DOHH2 (cell line): Measurements from ENCODE around the gene PRTN3.

ENCODE experiments used
- H3F3A ChIP-seq: fragments of 200-600 bp; sonication (generic), shearing (Covaris generic); 2 replicates; pipeline ENCODE4 v1.6.0; 2016; ENCODE audit warnings: antibody characterized with exemption, mild to moderate bottlenecking; ENCODE audit not compliant: control insufficient read depth, insufficient read depth
- H3K27ac ChIP-seq: fragments of 200-600 bp; sonication (generic); 2 replicates; pipeline ENCODE4 v1.5.1; 2014; ENCODE audit warnings: low read depth, mild to moderate bottlenecking, low read length, moderate library complexity
- H3K27me3 ChIP-seq: fragments of 200-600 bp; sonication (generic); 2 replicates; pipeline ENCODE4 v1.6.1; 2014; ENCODE audit warnings: mild to moderate bottlenecking, low read length, mixed read lengths; ENCODE audit not compliant: control insufficient read depth
- H3K36me3 ChIP-seq: fragments of 200-600 bp; sonication (generic); 2 replicates; pipeline ENCODE4 v1.6.1; 2014; ENCODE audit warnings: mild to moderate bottlenecking, low read length, moderate library complexity, mixed read lengths; ENCODE audit not compliant: control insufficient read depth
- H3K4me1 ChIP-seq: fragments of 200-600 bp; sonication (generic); 2 replicates; pipeline ENCODE4 v1.6.1; 2014; ENCODE audit warnings: mild to moderate bottlenecking, low read length, mixed read lengths; ENCODE audit not compliant: control insufficient read depth
- H3K4me2 ChIP-seq: fragments of 200-600 bp; sonication (generic); 2 replicates; pipeline ENCODE4 v1.6.0; 2014; ENCODE audit warnings: mild to moderate bottlenecking, low read length, moderate library complexity
- H3K4me3 ChIP-seq: fragments of 200-600 bp; sonication (generic); 2 replicates; pipeline ENCODE4 v1.5.1; 2014; ENCODE audit warnings: mild to moderate bottlenecking, low read length, mixed read lengths
- H3K79me2 ChIP-seq: fragments of 200-600 bp; sonication (generic); 2 replicates; pipeline ENCODE4 v1.6.1; 2014; ENCODE audit warnings: mild to moderate bottlenecking, low read length, mixed read lengths; ENCODE audit not compliant: control insufficient read depth
- H3K9me2 ChIP-seq: fragments of 200-600 bp; sonication (generic); replicated peaks from 2 replicates; pipeline ENCODE4 v1.6.1; 2014; ENCODE audit warnings: mild to moderate bottlenecking, low read length, mixed read lengths; ENCODE audit not compliant: control insufficient read depth
- H3K9me3 ChIP-seq: fragments of 200-600 bp; sonication (generic); 2 replicates; pipeline ENCODE4 v1.6.1; 2014; ENCODE audit warnings: antibody characterized with exemption, low read length, mixed read lengths; ENCODE audit not compliant: control insufficient read depth, insufficient read depth
- H4K20me1 ChIP-seq: fragments of 200-600 bp; sonication (generic); 2 replicates; pipeline ENCODE4 v1.6.0; 2014; ENCODE audit warnings: low read depth, mild to moderate bottlenecking, antibody characterized with exemption, low read length, moderate library complexity; ENCODE audit not compliant: control insufficient read depth, insufficient read depth
- EZH2phosphoT487 ChIP-seq: fragments of 200-600 bp; sonication (generic); IDR thresholded peaks from 2 replicates; pipeline ENCODE4 v1.6.1; 2017; ENCODE audit warnings: borderline replicate concordance, mild to moderate bottlenecking, antibody characterized with exemption, low read length, moderate library complexity, mixed read lengths
- TF ChIP-seq, protein P1 (sequence below): fragments of 200-600 bp; sonication (generic); IDR thresholded peaks from one replicate; pipeline ENCODE4 v1.5.1; 2014; ENCODE audit warnings: antibody characterized with exemption, mild to moderate bottlenecking, low read depth, low read length; ENCODE audit not compliant: poor library complexity, severe bottlenecking

Gene PRTN3

DNA sequence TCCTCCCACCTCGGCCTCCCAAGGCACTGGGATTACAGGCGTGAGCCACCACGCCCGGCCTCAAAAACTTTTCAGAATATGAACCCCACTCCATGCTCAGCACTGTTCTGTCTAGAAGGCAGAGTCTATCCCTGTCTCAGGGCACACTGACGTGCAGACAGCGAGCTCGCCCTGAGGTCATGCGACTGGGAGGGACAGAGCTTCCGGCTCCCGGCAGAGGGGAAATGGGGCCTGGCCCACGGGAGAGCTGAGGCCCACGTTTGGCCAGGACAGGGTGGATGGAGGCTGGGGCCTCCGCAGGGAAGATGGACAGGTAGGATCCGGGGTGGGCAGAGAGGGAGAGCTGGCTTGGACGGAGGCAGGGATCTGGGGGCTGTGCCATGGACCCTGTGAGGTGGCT is 15.9 kb upstream of the PRTN3 start:
- Histone ChIP-seq H4K20me1 (no peaks in the 10 kb centered on the region), H3K9me3 (no peaks in the 10 kb centered on the region), H3K27me3 (no peaks in the 10 kb centered on the region), H3K9me2 (no peaks in the 10 kb centered on the region), H3K4me2 (no peak overlapping the region), H3K79me2 (no peaks in the 10 kb centered on the region), H3K4me1 (no peaks in the 10 kb centered on the region), H3K4me3 (no peak overlapping the region), H3F3A (no peaks in the 10 kb centered on the region), H3K36me3 (no peaks in the 10 kb centered on the region), H3K27ac (no peak overlapping the region)
- TF ChIP-seq EZH2phosphoT487, result no peak
- TF ChIP-seq, protein P1, sequence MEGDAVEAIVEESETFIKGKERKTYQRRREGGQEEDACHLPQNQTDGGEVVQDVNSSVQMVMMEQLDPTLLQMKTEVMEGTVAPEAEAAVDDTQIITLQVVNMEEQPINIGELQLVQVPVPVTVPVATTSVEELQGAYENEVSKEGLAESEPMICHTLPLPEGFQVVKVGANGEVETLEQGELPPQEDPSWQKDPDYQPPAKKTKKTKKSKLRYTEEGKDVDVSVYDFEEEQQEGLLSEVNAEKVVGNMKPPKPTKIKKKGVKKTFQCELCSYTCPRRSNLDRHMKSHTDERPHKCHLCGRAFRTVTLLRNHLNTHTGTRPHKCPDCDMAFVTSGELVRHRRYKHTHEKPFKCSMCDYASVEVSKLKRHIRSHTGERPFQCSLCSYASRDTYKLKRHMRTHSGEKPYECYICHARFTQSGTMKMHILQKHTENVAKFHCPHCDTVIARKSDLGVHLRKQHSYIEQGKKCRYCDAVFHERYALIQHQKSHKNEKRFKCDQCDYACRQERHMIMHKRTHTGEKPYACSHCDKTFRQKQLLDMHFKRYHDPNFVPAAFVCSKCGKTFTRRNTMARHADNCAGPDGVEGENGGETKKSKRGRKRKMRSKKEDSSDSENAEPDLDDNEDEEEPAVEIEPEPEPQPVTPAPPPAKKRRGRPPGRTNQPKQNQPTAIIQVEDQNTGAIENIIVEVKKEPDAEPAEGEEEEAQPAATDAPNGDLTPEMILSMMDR, result no peak

DNA sequence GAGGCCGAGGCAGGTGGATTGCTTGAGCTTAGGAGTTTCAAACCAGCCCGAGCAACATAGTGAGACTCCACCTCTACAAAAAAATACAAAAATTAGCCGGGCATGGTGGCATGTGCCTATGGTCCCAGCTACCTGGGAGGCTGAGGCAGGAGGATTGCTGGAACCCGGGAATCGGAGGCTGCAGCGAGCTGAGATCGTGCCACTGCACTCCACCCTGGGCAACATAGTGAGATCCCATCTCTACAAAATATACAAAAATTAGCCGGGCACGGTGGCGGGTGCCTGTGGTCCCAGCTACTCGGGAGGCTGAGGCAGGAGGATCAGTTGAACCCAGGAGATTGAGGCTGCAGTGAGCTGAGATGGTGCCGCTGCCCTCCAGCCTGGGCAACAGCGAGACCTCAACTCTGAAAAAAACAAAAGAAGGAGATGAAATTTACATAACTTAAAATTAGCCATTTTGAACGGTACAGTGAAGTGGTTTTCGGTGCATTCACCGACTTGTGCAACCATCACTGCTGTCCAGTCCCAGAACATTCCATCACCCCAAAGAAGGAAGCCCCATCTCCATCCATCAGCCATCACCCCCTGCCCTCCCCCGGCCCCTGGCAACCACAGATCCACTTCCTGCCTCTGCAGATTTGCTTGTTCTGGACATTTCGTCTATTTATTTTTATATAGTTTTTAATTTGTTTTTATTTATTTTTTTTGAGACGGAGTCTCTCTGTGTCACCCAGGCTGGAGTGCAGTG is 14.7 kb upstream of the PRTN3 start:
- no peak overlapping the region for H3K4me3 ChIP-seq
- no peaks in the 10 kb centered on the region for H3K4me1 ChIP-seq
- H3K36me3 ChIP-seq, result no peaks in the 10 kb centered on the region
- H3K9me3 ChIP-seq, result no peaks in the 10 kb centered on the region
- H3K27ac ChIP-seq, result no peak overlapping the region
- H3K4me2 ChIP-seq, result no peak overlapping the region
- H3K27me3 ChIP-seq, result no peaks in the 10 kb centered on the region
- no peaks in the 10 kb centered on the region for H3K9me2 ChIP-seq
- H3K79me2 ChIP-seq, result no peaks in the 10 kb centered on the region
- TF ChIP-seq, protein P1, result no peak
- no peak for TF ChIP-seq EZH2phosphoT487
- no peaks in the 10 kb centered on the region for H4K20me1 ChIP-seq
- no peaks in the 10 kb centered on the region for H3F3A ChIP-seq

DNA sequence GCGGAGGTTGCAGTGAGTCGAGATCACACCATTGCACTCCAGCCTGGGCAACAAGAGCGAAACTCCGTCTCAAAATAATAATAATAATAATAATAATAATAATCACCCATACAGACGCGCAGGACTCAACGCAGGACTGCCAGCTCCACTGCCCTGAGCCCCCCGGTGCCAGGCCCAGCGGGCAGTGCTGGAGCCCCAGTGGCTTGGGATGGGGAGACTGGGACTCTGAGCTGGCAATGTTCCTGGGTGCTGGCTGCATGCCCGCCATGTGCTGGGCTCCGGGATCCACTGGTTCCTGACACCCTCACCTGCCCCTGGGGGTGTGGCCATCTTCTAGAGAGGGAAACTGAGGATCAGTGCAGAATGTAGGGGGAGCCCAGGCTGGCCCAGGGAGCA is 13.5 kb upstream of the PRTN3 start:
- Histone ChIP-seq H3K4me3 (no peak overlapping the region), H3K9me2 (no peaks in the 10 kb centered on the region), H3K27me3 (no peaks in the 10 kb centered on the region), H3K27ac (no peak overlapping the region), H3K36me3 (no peaks in the 10 kb centered on the region), H3F3A (no peaks in the 10 kb centered on the region), H3K9me3 (no peaks in the 10 kb centered on the region), H4K20me1 (no peaks in the 10 kb centered on the region), H3K79me2 (no peaks in the 10 kb centered on the region), H3K4me2 (no peak overlapping the region), H3K4me1 (no peaks in the 10 kb centered on the region)
- no peak for TF ChIP-seq EZH2phosphoT487
- TF ChIP-seq, protein P1, result no peak
